Measurements from ENCODE around the gene PLAU. TPM values are rescaled to one million over a fixed set of nuclear protein-coding genes. Genes with fewer than 3 reads are reported as not detected.

PLAU gene
- total and polyA plus RNA-seq, 9 of the 15 experiments (the other 6 are each of a cell fraction or from before 2014, with no cell fraction given): 2.1 to 16.9 (median 3.3) TPM

GRCh38 chr10:73910401-73910763 is 550 bp upstream of the PLAU start (continued):
- TF ChIP-seq CBX2 (IDR thresholded peaks at IDR 0.05; ENCODE audit: insufficient read depth, low read length, poor library complexity, severe bottlenecking) (no peak), SMARCA5 (IDR thresholded peaks at IDR 0.05) (0 out of 2 replicates have a peak, but pooled peaks have one; percentile 34), KLF10 (CRISPR knock-in tag; IDR thresholded peaks at IDR 0.05) (no peak), SREBF2 (CRISPR knock-in tag; IDR thresholded peaks at IDR 0.05) (0 out of 2 replicates have a peak, but pooled peaks have one; percentile 65), DPF2 (IDR thresholded peaks at IDR 0.05) (peak; percentile 35; the same call in 1 of the 2 replicates), ZNF12 (CRISPR knock-in tag; IDR thresholded peaks at IDR 0.05) (0 out of 2 replicates have a peak, but pooled peaks have one; percentile 43), STAG1 (CRISPR knock-in tag; IDR thresholded peaks at IDR 0.05; ENCODE audit: borderline replicate concordance) (no peak), ATF6 (CRISPR knock-in tag; IDR thresholded peaks at IDR 0.05) (peak; percentile 45; the same call in 1 of the 2 replicates), RBFOX2 (IDR thresholded peaks at IDR 0.05; ENCODE audit: low read depth, low read length) (no peak), NONO (IDR thresholded peaks at IDR 0.05; ENCODE audit: low read depth in 2 of 2, low read length in 1 of 2) (no peak), MAZ (CRISPR knock-in tag; conservative IDR thresholded peaks at IDR 0.05 in 1 of 2, IDR thresholded peaks at IDR 0.05 in 1 of 2) (0 out of 4 replicates have a peak, but pooled peaks of 1 of the 2 experiments have one; percentile 10), CHD1 (IDR thresholded peaks at IDR 0.05; ENCODE audit: low read length) (peak; percentile 2)
- TF ChIP-seq, protein P1, sequence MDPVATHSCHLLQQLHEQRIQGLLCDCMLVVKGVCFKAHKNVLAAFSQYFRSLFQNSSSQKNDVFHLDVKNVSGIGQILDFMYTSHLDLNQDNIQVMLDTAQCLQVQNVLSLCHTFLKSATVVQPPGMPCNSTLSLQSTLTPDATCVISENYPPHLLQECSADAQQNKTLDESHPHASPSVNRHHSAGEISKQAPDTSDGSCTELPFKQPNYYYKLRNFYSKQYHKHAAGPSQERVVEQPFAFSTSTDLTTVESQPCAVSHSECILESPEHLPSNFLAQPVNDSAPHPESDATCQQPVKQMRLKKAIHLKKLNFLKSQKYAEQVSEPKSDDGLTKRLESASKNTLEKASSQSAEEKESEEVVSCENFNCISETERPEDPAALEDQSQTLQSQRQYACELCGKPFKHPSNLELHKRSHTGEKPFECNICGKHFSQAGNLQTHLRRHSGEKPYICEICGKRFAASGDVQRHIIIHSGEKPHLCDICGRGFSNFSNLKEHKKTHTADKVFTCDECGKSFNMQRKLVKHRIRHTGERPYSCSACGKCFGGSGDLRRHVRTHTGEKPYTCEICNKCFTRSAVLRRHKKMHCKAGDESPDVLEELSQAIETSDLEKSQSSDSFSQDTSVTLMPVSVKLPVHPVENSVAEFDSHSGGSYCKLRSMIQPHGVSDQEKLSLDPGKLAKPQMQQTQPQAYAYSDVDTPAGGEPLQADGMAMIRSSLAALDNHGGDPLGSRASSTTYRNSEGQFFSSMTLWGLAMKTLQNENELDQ (CRISPR knock-in tag; IDR thresholded peaks at IDR 0.05; ENCODE audit: borderline replicate concordance): no peak
- TF ChIP-seq, protein P2, sequence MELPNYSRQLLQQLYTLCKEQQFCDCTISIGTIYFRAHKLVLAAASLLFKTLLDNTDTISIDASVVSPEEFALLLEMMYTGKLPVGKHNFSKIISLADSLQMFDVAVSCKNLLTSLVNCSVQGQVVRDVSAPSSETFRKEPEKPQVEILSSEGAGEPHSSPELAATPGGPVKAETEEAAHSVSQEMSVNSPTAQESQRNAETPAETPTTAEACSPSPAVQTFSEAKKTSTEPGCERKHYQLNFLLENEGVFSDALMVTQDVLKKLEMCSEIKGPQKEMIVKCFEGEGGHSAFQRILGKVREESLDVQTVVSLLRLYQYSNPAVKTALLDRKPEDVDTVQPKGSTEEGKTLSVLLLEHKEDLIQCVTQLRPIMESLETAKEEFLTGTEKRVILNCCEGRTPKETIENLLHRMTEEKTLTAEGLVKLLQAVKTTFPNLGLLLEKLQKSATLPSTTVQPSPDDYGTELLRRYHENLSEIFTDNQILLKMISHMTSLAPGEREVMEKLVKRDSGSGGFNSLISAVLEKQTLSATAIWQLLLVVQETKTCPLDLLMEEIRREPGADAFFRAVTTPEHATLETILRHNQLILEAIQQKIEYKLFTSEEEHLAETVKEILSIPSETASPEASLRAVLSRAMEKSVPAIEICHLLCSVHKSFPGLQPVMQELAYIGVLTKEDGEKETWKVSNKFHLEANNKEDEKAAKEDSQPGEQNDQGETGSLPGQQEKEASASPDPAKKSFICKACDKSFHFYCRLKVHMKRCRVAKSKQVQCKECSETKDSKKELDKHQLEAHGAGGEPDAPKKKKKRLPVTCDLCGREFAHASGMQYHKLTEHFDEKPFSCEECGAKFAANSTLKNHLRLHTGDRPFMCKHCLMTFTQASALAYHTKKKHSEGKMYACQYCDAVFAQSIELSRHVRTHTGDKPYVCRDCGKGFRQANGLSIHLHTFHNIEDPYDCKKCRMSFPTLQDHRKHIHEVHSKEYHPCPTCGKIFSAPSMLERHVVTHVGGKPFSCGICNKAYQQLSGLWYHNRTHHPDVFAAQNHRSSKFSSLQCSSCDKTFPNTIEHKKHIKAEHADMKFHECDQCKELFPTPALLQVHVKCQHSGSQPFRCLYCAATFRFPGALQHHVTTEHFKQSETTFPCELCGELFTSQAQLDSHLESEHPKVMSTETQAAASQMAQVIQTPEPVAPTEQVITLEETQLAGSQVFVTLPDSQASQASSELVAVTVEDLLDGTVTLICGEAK (IDR thresholded peaks at IDR 0.05): peak; percentile 25; the same call in 1 of the 2 replicates
- TF ChIP-seq, protein P2 (CRISPR knock-in tag; IDR thresholded peaks at IDR 0.05): no peak

Measured in K562 (cell line).